Stimulated activated naive B cell treated with anti-CD40 and anti-IgM and Interleukin-4, amounts not matched to agents 10 μg/mL and 1 μg/mL and 100 μg/mL, for 72 hours (primary cell): ENCODE data around the gene CCDC70.

Source experiments
- ATAC-seq, 2 donors: fragments of 150-1000 bp; cut with Tn5 transposase; replicated peaks; 2 replicates each; pipeline ENCODE4 v1.10.0; 2021; ENCODE audit warnings: moderate library complexity in 1 of 2
- DNase-seq: peaks from one replicate; pipeline ENCODE4 v3.0.0; 2021
- H3K27ac Mint-ChIP-seq: one replicate; pipeline ENCODE4 v1.8.0; 2022; ENCODE audit warnings: mild to moderate bottlenecking, mixed read lengths
- H3K27me3 Mint-ChIP-seq, 2 donors: one replicate each; pipeline ENCODE4 v1.8.0; 2022; ENCODE audit warnings: mixed read lengths in 2 of 2
- H3K36me3 Mint-ChIP-seq, 2 donors: one replicate each; pipeline ENCODE4 v1.8.0; 2022; ENCODE audit warnings: mixed read lengths in 2 of 2, mild to moderate bottlenecking in 1 of 2
- H3K4me1 Mint-ChIP-seq, 2 donors: one replicate each; pipeline ENCODE4 v1.8.0; 2022; ENCODE audit warnings: mixed read lengths in 2 of 2, mild to moderate bottlenecking in 1 of 2
- H3K4me3 Mint-ChIP-seq, 2 donors: one replicate each; pipeline ENCODE4 v1.8.0; 2022; ENCODE audit warnings: mild to moderate bottlenecking in 2 of 2, mixed read lengths in 2 of 2, moderate library complexity in 1 of 2
- H3K9me3 Mint-ChIP-seq, 2 donors: one replicate each; pipeline ENCODE4 v1.8.0; 2022; ENCODE audit warnings: mixed read lengths in 2 of 2, mild to moderate bottlenecking in 1 of 2

Gene CCDC70

DNA sequence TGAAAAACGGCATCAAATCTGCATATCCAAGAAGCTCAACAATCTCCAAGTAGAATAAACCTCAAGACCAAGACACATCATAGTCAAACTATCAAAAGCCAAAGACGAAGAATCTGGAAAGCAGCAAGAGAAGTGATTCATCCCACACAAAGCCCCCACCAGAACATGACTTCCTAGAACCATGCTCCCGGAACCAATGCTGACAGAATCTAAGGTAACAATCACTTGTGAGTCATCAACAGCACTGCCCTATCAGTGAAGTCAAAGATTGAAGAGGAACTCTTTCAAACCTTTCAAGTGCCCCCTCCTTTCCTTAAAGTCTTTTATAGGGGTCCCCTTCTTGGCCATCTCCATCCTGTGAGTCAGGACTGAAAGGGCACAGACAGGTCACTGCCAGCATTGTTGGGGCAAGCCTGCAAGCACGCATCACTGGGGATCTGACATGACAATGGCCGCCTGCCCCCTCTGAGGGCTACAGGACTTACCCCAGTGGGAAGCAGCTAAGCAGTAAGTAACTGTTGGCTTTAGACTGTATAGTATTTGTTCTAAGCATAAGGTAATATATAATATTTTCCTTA, at the start of gene CCDC70:
Gene CCDC70 (plus strand): TSS at position 247 of the 578 bp plus-strand sequence. CDS start 3,443 bp downstream, outside the sequence.
- DNase-seq, result no peak

DNA sequence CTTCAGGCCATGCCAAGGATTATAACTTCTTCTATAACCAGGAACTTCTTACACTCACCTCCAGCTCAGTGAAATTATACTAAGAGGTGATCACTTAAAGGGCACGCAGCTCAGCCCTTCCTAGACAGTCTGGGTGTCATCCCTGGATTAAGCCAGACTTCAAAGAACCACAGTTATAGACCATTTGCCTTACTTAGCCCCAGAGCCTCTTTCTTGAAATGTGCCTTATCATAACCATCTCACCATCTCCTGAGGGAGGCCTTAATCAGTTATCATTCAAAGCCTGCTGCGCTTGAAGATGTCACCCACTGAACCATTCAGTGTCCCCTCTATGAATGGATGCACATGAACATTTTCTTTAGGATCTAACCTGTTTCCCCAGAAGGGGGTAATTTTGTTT, 47.7 kb upstream of the CCDC70 start:
- Mint-ChIP-seq H3K9me3 (no peaks in the 10 kb centered on the region), H3K4me1 (peaks cover 44 to 45% of the 10 kb centered on the region in 2 donors), H3K4me3 (no peak overlapping the region), H3K27me3 (no peaks in the 10 kb centered on the region), H3K36me3 (peaks cover 0 to 4% of the 10 kb centered on the region in 2 donors), H3K27ac (no peak overlapping the region)
- no peak for ATAC-seq
- no peak for DNase-seq

More for the DNA sequence above, at the start of gene CCDC70:
- no peak for ATAC-seq
- H3K4me1 Mint-ChIP-seq, result no peaks in the 10 kb centered on the region
- H3K9me3 Mint-ChIP-seq, result no peaks in the 10 kb centered on the region
- H3K4me3 Mint-ChIP-seq, result no peak within 1 kb of the TSS
- H3K27me3 Mint-ChIP-seq, result no peaks in the 10 kb centered on the region
- no peak within 1 kb of the TSS for H3K27ac Mint-ChIP-seq
- H3K36me3 Mint-ChIP-seq, result no peaks in the 10 kb centered on the region

DNA sequence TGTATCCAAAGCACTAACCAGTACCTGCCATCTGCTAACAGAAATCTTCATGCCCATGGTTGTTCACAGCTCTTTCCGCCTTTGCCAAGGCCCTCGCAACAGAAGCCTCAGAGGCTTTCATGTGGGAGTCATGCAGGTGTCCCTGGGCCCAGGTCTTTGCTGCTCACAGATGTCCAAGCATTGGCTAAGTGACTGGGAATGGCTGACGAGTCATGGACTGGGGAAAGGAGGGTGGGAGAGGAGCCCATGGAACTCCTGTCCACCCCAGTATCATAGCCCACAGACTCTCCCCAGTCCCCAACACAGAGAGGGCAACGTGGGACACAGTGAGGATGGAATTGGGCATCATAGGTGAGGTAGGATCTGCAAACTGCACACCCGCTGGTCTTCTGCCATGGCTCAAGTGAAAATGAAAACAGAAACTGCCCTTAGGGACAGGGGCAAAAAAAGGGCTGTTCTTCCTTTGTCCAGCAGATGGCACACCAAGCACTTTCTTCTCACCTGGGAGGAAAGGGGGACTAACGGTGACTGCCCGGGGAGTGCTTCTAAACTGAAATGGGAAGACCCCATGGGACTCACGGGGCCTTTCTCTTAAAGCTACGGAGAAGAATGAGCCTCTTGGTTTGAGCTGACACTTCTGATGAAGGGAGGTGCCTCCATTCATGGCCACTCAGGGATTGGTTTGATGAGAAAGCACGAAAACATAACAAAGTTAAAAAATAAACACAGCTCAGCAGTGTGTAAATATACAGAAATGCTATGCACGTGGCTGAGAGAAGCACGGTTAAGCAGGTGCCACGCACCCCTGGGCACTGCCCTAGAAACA, 46.7 kb upstream of the CCDC70 start:
- peak overlapping the region; percentile 63 for H3K27ac Mint-ChIP-seq

DNA sequence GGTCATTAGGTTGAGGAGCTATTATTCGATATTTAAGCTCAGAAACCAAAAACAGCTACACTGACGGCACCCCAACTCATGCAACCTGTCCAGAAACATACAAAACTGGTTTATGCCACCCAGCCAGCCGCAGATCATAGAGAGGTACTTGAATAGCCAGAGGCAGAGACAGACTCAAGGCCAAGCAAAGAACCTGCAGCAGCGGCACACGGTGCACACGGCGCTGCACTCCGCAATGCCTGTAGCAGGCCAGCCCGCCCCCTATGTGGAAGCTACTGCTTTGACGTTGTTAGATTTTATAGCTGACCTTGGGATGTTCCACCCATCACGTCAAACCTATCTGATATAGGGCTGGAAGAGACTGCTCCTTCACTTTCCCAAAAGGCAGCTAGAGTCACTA, 45.9 kb upstream of the CCDC70 start:
- no peaks in the 10 kb centered on the region for H3K36me3 Mint-ChIP-seq
- H3K27me3 Mint-ChIP-seq, result no peaks in the 10 kb centered on the region
- peaks cover 58 to 60% of the 10 kb centered on the region in 2 donors for H3K4me1 Mint-ChIP-seq
- H3K4me3 Mint-ChIP-seq, result no peak overlapping the region
- DNase-seq (no peak), ATAC-seq (no peak)
- no peaks in the 10 kb centered on the region for H3K9me3 Mint-ChIP-seq
- H3K27ac Mint-ChIP-seq, result no peak overlapping the region

More for the DNA sequence above, 46.7 kb upstream of the CCDC70 start:
- Mint-ChIP-seq H3K4me1 (peaks cover 53 to 54% of the 10 kb centered on the region in 2 donors), H3K27me3 (no peaks in the 10 kb centered on the region), H3K36me3 (no peaks in the 10 kb centered on the region), H3K4me3 (peak overlapping the region; percentile 63), H3K9me3 (no peaks in the 10 kb centered on the region)
- peak; percentile 77 for DNase-seq
- peak; percentile 70 to 76 for ATAC-seq

DNA sequence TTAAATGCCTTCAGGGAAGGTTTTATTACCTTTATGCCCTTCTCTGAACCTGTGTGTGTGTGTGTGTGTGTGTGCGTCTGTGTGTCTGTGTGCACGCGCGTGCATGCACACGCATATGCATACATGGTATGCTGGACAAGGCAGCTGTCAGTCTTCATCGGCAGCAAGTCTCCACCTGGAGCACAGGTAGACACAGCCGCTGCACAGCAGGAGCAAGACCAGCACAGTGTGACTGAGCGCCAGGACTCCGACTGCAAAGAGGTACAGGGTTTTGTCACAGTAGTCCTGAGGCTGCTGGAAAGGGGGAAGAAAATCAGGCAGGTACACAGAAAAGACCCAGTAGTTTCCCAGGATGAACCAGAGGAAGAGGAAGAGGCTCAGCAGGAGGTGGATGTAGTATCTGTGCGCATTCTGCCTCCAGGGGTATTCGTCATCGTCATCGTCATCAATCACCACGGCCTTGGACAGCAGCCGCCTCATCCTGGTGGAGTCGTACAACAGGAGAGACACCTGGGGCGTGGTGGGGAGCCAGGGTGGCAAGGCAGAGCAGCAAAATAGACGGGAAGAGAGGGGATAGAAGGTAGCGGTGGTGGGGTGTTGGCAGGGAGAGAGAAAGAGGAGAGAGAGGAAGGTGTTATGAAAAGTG, 45.0 kb upstream of the CCDC70 start:
- DNase-seq (no peak), ATAC-seq (no peak)
- H3K36me3 Mint-ChIP-seq, result no peaks in the 10 kb centered on the region
- H3K27me3 Mint-ChIP-seq, result no peaks in the 10 kb centered on the region
- H3K4me3 Mint-ChIP-seq, result no peak overlapping the region
- H3K9me3 Mint-ChIP-seq, result no peaks in the 10 kb centered on the region
- H3K27ac Mint-ChIP-seq, result peak overlapping the region; percentile 28
- peaks cover 58 to 63% of the 10 kb centered on the region in 2 donors for H3K4me1 Mint-ChIP-seq

DNA sequence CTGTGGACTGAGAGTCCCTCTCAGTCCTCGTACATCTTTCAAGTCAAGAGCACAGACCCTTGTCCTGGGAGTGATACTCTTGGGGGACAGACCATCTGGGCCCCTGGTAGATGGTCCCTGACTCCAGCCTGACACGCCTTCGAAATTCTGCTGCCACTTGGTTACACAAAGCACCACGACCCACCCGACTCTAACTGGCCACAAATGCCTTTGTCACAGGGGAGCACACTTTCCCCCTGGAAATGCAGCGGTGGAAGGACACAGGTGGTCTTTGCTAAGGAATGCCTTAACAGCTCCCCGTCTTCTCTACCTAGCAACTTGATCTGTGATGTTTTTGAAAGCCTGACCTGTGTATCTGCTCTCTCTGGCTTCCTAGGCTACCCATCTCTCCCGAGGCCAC, 44.1 kb upstream of the CCDC70 start:
- ATAC-seq (no peak), DNase-seq (no peak)
- H3K4me1 Mint-ChIP-seq, result peaks cover 61 to 65% of the 10 kb centered on the region in 2 donors
- peak overlapping the region; percentile 92 for H3K27ac Mint-ChIP-seq
- H3K4me3 Mint-ChIP-seq, result no peak overlapping the region
- no peaks in the 10 kb centered on the region for H3K27me3 Mint-ChIP-seq
- no peaks in the 10 kb centered on the region for H3K9me3 Mint-ChIP-seq
- no peaks in the 10 kb centered on the region for H3K36me3 Mint-ChIP-seq

DNA sequence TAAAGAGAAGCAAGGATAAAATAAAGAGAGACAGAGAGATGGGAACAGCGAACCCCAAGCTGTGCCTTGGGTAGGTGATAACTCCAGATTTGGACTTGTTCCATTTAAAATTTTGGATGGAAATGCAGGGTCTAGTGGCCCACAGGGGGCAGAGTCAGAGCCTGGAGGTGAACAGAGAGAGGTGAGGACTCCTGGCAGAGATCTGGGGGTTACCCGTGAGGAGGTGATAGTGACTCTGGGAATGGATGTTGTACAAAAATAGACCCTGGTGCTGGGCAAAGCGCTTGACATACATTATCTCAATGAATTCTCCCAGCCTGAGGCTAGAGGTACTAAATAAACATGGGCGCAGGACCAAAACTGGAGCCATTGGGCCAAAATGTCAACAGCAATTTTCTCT, 43.5 kb upstream of the CCDC70 start:
- Mint-ChIP-seq H3K4me3 (no peak overlapping the region), H3K4me1 (peaks cover 66 to 67% of the 10 kb centered on the region in 2 donors), H3K27ac (peak overlapping the region; percentile 92), H3K27me3 (no peaks in the 10 kb centered on the region), H3K9me3 (no peaks in the 10 kb centered on the region), H3K36me3 (no peaks in the 10 kb centered on the region)
- ATAC-seq (no peak), DNase-seq (no peak)

DNA sequence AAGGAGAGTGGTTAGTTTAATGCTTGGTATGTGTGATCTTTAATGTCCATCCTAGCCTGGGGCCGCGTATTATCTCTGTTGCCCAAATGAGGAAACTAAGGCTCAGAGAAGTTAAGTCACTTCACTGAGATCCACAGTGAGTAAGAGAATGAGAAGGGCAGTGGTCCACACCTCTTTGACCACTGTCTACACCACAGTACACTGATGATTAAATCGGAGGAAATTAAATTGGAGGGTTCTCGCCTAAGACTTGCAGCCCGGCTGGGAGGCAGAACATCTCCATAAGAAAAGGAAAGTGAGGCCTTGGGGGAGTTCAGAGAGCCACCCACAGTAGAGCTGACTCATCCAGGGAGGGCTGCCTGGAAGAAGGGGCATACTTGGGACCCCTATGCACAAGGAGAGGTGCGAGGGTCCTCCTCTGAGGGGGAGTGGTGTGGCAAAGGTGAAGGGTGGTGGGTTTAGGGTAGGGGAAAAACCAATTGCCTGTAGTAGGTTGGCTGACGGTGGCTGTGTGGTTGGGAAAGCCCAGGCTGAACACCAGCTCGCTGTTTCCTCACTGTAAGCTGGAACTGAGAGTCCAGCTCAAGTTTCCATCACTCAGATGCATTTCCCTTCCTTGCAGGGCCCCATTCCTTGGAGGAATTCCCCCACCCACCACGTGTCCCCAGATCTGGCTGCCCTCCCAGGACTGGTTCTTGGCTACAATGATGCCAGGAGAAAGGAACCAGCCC, 42.8 kb upstream of the CCDC70 start:
- no peaks in the 10 kb centered on the region for H3K36me3 Mint-ChIP-seq
- DNase-seq, result peak; percentile 67
- H3K4me3 Mint-ChIP-seq, result peak overlapping the region; percentile 38 to 44
- peaks cover 65 to 68% of the 10 kb centered on the region in 2 donors for H3K4me1 Mint-ChIP-seq
- H3K9me3 Mint-ChIP-seq, result no peaks in the 10 kb centered on the region
- ATAC-seq, result peak; percentile 78 to 82
- H3K27me3 Mint-ChIP-seq, result no peaks in the 10 kb centered on the region
- peak overlapping the region; percentile 89 for H3K27ac Mint-ChIP-seq

DNA sequence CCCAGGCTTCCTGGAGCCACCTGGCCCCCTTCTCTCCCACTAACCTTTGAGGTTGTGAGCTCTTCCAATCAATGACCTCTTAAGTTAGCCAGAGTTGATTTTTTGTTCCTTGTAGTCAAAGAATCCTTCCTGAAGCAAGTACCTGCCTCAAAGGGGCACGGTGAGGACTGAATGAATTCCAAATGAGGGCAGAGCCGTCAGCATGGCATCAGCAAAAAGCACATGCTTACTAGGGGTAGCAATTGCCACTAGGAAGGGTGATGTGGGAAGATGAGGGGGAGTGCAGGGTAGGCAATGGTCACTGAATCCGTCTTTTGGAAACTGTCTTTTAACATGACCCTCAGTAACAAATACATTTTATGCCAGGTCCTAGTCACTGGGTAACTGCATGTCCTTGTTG, 42.2 kb upstream of the CCDC70 start:
- Mint-ChIP-seq H3K4me1 (peaks cover 65 to 69% of the 10 kb centered on the region in 2 donors), H3K9me3 (no peaks in the 10 kb centered on the region), H3K4me3 (no peak overlapping the region), H3K36me3 (no peaks in the 10 kb centered on the region), H3K27me3 (no peaks in the 10 kb centered on the region), H3K27ac (peak overlapping the region; percentile 89)
- ATAC-seq, result no peak
- no peak for DNase-seq

DNA sequence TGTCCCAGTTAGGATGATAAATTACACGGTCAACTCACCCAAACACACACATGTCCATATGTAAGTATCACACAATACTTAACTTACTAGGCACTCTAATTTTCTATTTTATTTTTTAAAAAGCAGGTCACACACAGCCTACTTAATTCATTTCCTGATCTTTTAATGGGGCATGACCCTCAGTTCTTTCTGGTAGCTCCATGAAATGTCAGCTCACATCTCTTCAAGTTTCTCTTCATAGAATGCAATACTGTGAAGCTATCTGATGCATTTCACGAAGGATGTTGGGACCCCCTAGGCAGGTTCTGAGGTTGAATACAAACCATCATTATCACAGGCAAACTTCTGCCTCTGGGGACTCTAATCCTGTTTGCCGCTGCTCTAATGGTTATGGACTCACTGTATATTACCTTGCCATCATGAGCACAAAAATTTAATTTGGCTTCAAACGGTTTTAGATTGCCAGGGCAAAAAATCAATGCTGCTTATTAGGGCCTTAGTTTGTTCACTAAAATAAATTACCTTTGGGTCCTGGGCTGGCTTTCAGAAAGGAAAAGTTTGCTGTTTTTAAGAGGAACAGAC, 41.7 kb upstream of the CCDC70 start:
- ATAC-seq, result no peak
- Mint-ChIP-seq H3K9me3 (no peaks in the 10 kb centered on the region), H3K27ac (peak overlapping the region; percentile 89), H3K4me3 (no peak overlapping the region), H3K27me3 (no peaks in the 10 kb centered on the region), H3K4me1 (peaks cover 61 to 70% of the 10 kb centered on the region in 2 donors), H3K36me3 (no peaks in the 10 kb centered on the region)
- no peak for DNase-seq

DNA sequence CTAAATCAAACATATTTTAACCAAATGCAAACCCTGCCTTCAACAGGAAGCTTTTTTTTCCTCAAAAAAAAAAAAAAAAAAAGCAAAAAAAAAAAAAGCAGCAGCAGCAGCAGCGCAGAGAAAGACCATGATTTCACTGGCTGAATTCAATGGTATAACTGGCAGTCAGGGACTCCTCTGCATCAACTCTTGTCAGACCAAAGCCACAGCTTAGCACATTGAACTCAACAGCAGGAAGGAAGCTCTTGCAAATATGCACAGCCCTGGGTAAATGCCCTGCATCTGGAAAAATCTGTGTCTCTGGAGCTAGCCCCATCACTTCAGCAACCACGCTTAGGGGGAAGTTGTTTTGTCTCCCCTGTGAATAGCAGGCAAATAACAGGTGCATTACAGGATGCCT, 40.2 kb upstream of the CCDC70 start:
- Mint-ChIP-seq H3K27ac (no peak overlapping the region), H3K36me3 (no peaks in the 10 kb centered on the region), H3K9me3 (no peaks in the 10 kb centered on the region), H3K27me3 (no peaks in the 10 kb centered on the region), H3K4me3 (peak overlapping the region; percentile 52 to 63), H3K4me1 (peaks cover 64 to 78% of the 10 kb centered on the region in 2 donors)
- DNase-seq (no peak), ATAC-seq (peak; percentile 32 to 37)

DNA sequence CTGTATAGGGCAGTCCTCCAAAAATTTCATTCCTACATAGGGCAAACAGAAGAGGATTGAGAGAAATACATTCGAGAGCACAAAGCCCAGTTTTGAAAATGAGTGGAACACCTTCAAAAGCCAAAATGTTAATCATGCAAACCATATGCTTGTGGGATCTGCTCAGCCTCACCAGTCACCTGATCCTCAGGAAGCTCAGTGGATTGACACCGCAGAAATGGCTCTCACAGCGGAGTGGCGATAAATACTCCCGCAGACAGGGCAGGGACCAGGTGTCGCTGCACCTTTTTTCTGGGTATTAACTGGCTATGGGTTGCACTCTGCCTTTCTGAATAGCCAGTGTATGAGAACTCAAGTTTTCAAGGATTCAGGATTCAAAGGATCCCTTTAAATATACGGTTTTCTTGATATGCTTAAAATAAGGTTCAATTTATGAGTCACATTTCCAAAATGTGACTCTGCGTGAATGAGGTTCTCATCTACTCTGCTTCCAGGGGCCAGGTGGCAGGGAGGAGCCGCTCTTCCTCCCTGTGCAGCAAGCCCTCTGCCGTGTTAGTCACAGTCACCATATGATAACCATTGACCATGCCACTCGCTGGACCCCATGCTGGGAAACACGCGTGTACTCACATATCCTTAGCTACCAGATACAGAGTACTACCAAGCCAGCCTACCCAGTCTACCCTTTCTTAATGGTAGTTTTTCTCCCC, 39.5 kb upstream of the CCDC70 start:
- no peaks in the 10 kb centered on the region for H3K9me3 Mint-ChIP-seq
- no peak overlapping the region for H3K27ac Mint-ChIP-seq
- H3K27me3 Mint-ChIP-seq, result no peaks in the 10 kb centered on the region
- DNase-seq, result no peak
- H3K4me3 Mint-ChIP-seq, result peak overlapping the region; percentile 52 to 63
- ATAC-seq, result no peak
- H3K4me1 Mint-ChIP-seq, result peaks cover 68 to 84% of the 10 kb centered on the region in 2 donors
- no peaks in the 10 kb centered on the region for H3K36me3 Mint-ChIP-seq

DNA sequence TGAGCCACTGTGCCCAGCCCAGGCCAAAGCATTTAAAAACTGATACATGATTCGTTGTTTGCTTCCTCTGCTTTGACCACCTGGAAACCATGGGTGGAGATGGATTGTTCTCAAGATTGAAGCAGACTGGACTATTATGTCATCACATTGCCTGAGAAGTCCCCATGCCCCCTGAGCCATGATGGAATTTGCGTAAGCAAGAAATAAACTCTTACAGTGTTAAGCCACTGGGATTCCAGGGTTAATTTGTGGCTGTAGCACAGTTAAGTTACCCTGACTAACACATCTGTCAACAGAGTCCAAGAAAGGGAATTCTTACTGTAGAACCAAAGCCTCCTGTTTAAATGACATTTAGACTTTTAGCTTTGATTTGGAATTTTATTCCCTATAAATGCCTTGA, 38.4 kb upstream of the CCDC70 start:
- DNase-seq (no peak), ATAC-seq (no peak)
- H3K4me3 Mint-ChIP-seq, result no peak overlapping the region
- peaks cover 66 to 84% of the 10 kb centered on the region in 2 donors for H3K4me1 Mint-ChIP-seq
- H3K36me3 Mint-ChIP-seq, result no peaks in the 10 kb centered on the region
- H3K27me3 Mint-ChIP-seq, result no peaks in the 10 kb centered on the region
- H3K27ac Mint-ChIP-seq, result no peak overlapping the region
- no peaks in the 10 kb centered on the region for H3K9me3 Mint-ChIP-seq
